Kidney (tissue), 14 donors: ENCODE measurements around the gene NR3C2. TPM values are rescaled to one million over a fixed set of nuclear protein-coding genes. Genes with fewer than 3 reads are reported as not detected.

Experiments used
- DNase-seq, 5 donors: peaks; one replicate each; pipeline ENCODE4 v3.0.0-alpha.2; 2013 to 2020
- FAIRE-seq: peaks from 2 replicates; lab custom pipeline; 2012; peaks lifted over from hg19 to GRCh38; lab: Jason Lieb, UNC
- H3K27ac ChIP-seq, 2 donors: one replicate each; pipeline ENCODE4 v1.7.0; 2013; ENCODE audit warnings: low read depth in 2 of 2, low read length in 2 of 2, inconsistent platforms in 1 of 2
- H3K27me3 ChIP-seq: one replicate; pipeline ENCODE4 v1.7.1; 2013; ENCODE audit warnings: low read length, inconsistent platforms; ENCODE audit not compliant: control insufficient read depth, insufficient read depth
- H3K36me3 ChIP-seq, 3 donors: one replicate each; pipeline versions ENCODE4 v1.7.0 to v1.7.1; 2013; ENCODE audit warnings: low read length in 3 of 3, control low read depth in 1 of 3, inconsistent platforms in 1 of 3; ENCODE audit not compliant: insufficient read depth in 3 of 3, control insufficient read depth in 2 of 3
- H3K4me1 ChIP-seq, 3 donors: one replicate each; pipeline versions ENCODE4 v1.7.0 to v1.7.1; 2013; ENCODE audit warnings: low read length in 3 of 3, inconsistent platforms in 1 of 3, low read depth in 1 of 3; ENCODE audit not compliant: control insufficient read depth in 2 of 3, insufficient read depth in 2 of 3
- H3K4me3 ChIP-seq, 3 donors: one replicate each; pipeline versions ENCODE4 v1.7.0 to v1.8.1; 2013; ENCODE audit warnings: low read length in 3 of 3, control low read depth in 1 of 3, inconsistent platforms in 1 of 3
- H3K9ac ChIP-seq, 3 donors: one replicate each; pipeline versions ENCODE4 v1.7.0 to v1.7.1; 2013; ENCODE audit warnings: low read length in 3 of 3, control low read depth in 1 of 3, inconsistent platforms in 1 of 3
- H3K9me3 ChIP-seq, 3 donors: one replicate each; pipeline versions ENCODE4 v1.7.0 to v1.7.1; 2013; ENCODE audit warnings: low read length in 3 of 3, control low read depth in 1 of 3, inconsistent platforms in 1 of 3; ENCODE audit not compliant: control insufficient read depth in 2 of 3, insufficient read depth in 1 of 3
- intact Hi-C: fragments of 100-400 bp; cut with DNase I; formaldehyde crosslinking; loops from one replicate; pipeline ENCODE4 v1.11.1; 2022
- polyA plus RNA-seq: library from polyadenylated mRNA; stranded (reverse); fragments of 350-450 nt; fragmentation: Illumina TruSeq; extraction: RNeasy Lipid Tissue Mini Kit (QIAGEN cat#74804); gene quantifications from one replicate; pipeline ENCODE4 v1.2.3, GENCODE V29; 2014; ENCODE audit warnings: low read depth, low replicate concordance; ENCODE audit not compliant: insufficient read depth
- total RNA-seq: library from RNA; stranded (reverse); fragmentation: NEBNext Ultra II Directional; extraction: Animal tissue kit (Norgen Biotek cat#: 25700); gene quantifications from one replicate; pipeline ENCODE4 v1.2.1, GENCODE V29; 2021
- TF ChIP-seq, protein P1 (sequence below): IDR thresholded peaks from 3 replicates; pipeline ENCODE4 v1.5.1; 2012; ENCODE audit warnings: mild to moderate bottlenecking, moderate library complexity, borderline replicate concordance; ENCODE audit not compliant: insufficient read depth; ENCODE audit errors: extremely low read depth
- donor health status: control.
- donor health status: control.
- donor health status: control.
- donor health status: control.
- donor health status: control.
- donor health status: DM: yes; HTN: yes; CAD: no.
- donor health status: Normal renal cell carcinoma (clear cell type).

Gene NR3C2
- total and polyA plus RNA-seq, 2 donors from 2014 or later: 8.7 to 43.4 TPM

- no peak overlapping the region for H3K4me3 ChIP-seq
- TF ChIP-seq, protein P1, sequence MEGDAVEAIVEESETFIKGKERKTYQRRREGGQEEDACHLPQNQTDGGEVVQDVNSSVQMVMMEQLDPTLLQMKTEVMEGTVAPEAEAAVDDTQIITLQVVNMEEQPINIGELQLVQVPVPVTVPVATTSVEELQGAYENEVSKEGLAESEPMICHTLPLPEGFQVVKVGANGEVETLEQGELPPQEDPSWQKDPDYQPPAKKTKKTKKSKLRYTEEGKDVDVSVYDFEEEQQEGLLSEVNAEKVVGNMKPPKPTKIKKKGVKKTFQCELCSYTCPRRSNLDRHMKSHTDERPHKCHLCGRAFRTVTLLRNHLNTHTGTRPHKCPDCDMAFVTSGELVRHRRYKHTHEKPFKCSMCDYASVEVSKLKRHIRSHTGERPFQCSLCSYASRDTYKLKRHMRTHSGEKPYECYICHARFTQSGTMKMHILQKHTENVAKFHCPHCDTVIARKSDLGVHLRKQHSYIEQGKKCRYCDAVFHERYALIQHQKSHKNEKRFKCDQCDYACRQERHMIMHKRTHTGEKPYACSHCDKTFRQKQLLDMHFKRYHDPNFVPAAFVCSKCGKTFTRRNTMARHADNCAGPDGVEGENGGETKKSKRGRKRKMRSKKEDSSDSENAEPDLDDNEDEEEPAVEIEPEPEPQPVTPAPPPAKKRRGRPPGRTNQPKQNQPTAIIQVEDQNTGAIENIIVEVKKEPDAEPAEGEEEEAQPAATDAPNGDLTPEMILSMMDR: no peak
- intact Hi-C loops: no loop called here
- FAIRE-seq (no peak), DNase-seq (peak in 1 of 5 donors; percentile 24)
- no peaks in the 10 kb centered on the region for H3K27me3 ChIP-seq
- no peak overlapping the region for H3K9ac ChIP-seq
- peaks cover 0 to 13% (median 5%) of the 10 kb centered on the region in 3 donors for H3K4me1 ChIP-seq
- H3K36me3 ChIP-seq: no peaks in the 10 kb centered on the region
- no peak overlapping the region for H3K27ac ChIP-seq
- H3K9me3 ChIP-seq: no peaks in the 10 kb centered on the region
These were observed 152.5 kb downstream of the NR3C2 start for GRCh38 chr4:148289740-148290139.

GRCh38 chr4:148288448-148288847 lies 153.8 kb downstream of the NR3C2 start:
- intact Hi-C loops: no loop called here
- H3K9me3 ChIP-seq: no peaks in the 10 kb centered on the region
- peaks cover 0 to 9% (median 5%) of the 10 kb centered on the region in 3 donors for H3K4me1 ChIP-seq
- H3K4me3 ChIP-seq: no peak overlapping the region
- DNase-seq (peak in 2 of 5 donors; percentile 35 to 50), FAIRE-seq (no peak)
- H3K9ac ChIP-seq: no peak overlapping the region
- no peaks in the 10 kb centered on the region for H3K27me3 ChIP-seq
- no peak overlapping the region for H3K27ac ChIP-seq
- H3K36me3 ChIP-seq: no peaks in the 10 kb centered on the region
- TF ChIP-seq, protein P1: no peak

- DNase-seq: no peak
- H3K4me1 ChIP-seq: peaks cover 0 to 6% (median 5%) of the 10 kb centered on the region in 3 donors
These were observed 155.1 kb downstream of the NR3C2 start for GRCh38 chr4:148287111-148287510.

More at GRCh38 chr4:148287111-148287510, 155.1 kb downstream of the NR3C2 start:
- Histone ChIP-seq H3K9ac (no peak overlapping the region), H3K27me3 (no peaks in the 10 kb centered on the region), H3K9me3 (no peaks in the 10 kb centered on the region), H3K27ac (no peak overlapping the region), H3K4me3 (no peak overlapping the region), H3K36me3 (no peaks in the 10 kb centered on the region)
- intact Hi-C loops: no loop called here
- no peak for FAIRE-seq
- TF ChIP-seq, protein P1: no peak
